ENCODE data around the gene RHBDL3. TPM values are rescaled to one million over a fixed set of nuclear protein-coding genes. Genes with fewer than 3 reads are reported as not detected.

Gene RHBDL3
- polyA plus RNA-seq, 2 of the 4 experiments (the other 2 are of a cell fraction): 2.0 to 6.6 TPM

DNA sequence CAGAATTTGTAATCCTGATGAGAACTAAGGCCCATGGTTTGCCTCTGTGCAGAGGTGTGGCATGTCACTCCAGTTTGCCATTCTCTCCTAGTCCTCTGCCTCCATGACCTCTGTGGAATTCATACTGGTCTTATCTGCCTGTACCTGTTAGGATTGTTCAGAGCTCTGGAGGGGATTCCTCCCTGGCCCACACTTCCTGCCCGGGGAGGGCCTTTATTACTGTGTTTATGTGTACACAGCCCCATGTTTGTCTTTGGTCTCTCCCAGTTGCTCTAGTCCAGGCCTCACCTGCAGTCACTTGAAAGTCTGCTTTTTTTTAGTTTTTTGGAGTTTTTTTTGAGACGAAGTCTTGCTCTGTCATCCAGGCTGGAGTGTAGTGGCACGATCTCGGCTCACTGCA lies 36.4 kb downstream of the RHBDL3 start:
- no peak for TF ChIP-seq TFCP2L1 (CRISPR knock-in tag; IDR thresholded peaks at IDR 0.05)
- TF ChIP-seq, protein P1, sequence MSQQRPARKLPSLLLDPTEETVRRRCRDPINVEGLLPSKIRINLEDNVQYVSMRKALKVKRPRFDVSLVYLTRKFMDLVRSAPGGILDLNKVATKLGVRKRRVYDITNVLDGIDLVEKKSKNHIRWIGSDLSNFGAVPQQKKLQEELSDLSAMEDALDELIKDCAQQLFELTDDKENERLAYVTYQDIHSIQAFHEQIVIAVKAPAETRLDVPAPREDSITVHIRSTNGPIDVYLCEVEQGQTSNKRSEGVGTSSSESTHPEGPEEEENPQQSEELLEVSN (IDR thresholded peaks at IDR 0.05; ENCODE audit: borderline replicate concordance, low read depth): no peak
- no peak for TF ChIP-seq CEBPB (IDR thresholded peaks at IDR 0.05)
- TF ChIP-seq PHF8 (IDR thresholded peaks at IDR 0.05; ENCODE audit: borderline replicate concordance, low read depth): no peak
- TF ChIP-seq EHF (CRISPR knock-in tag; IDR thresholded peaks at IDR 0.05): no peak
- no peak for TF ChIP-seq FOSB (CRISPR knock-in tag; IDR thresholded peaks at IDR 0.05)
- TF ChIP-seq, protein P2, sequence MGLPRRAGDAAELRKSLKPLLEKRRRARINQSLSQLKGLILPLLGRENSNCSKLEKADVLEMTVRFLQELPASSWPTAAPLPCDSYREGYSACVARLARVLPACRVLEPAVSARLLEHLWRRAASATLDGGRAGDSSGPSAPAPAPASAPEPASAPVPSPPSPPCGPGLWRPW (IDR thresholded peaks at IDR 0.05): no peak
- TF ChIP-seq, protein P3, sequence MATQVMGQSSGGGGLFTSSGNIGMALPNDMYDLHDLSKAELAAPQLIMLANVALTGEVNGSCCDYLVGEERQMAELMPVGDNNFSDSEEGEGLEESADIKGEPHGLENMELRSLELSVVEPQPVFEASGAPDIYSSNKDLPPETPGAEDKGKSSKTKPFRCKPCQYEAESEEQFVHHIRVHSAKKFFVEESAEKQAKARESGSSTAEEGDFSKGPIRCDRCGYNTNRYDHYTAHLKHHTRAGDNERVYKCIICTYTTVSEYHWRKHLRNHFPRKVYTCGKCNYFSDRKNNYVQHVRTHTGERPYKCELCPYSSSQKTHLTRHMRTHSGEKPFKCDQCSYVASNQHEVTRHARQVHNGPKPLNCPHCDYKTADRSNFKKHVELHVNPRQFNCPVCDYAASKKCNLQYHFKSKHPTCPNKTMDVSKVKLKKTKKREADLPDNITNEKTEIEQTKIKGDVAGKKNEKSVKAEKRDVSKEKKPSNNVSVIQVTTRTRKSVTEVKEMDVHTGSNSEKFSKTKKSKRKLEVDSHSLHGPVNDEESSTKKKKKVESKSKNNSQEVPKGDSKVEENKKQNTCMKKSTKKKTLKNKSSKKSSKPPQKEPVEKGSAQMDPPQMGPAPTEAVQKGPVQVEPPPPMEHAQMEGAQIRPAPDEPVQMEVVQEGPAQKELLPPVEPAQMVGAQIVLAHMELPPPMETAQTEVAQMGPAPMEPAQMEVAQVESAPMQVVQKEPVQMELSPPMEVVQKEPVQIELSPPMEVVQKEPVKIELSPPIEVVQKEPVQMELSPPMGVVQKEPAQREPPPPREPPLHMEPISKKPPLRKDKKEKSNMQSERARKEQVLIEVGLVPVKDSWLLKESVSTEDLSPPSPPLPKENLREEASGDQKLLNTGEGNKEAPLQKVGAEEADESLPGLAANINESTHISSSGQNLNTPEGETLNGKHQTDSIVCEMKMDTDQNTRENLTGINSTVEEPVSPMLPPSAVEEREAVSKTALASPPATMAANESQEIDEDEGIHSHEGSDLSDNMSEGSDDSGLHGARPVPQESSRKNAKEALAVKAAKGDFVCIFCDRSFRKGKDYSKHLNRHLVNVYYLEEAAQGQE (IDR thresholded peaks at IDR 0.05): no peak
- no peak for TF ChIP-seq FOSL2 (IDR thresholded peaks at IDR 0.05)
- TF ChIP-seq FOSL2 (CRISPR knock-in tag; IDR thresholded peaks at IDR 0.05): no peak
- CTCF ChIA-PET: interaction anchor here (0.6 to 1.5 kb wide), 4 partner anchors 15 to 49 kb away, joined by 3 to 4 read pairs (median 4); no protein-coding TSS in a partner anchor
- Histone ChIP-seq H3K4me2 (no peak overlapping the region), H3K4me3 (no peak overlapping the region), H3K9me3 (no peaks in the 10 kb centered on the region), H3K27ac (no peak overlapping the region), H3K4me1 (no peaks in the 10 kb centered on the region)
- no peak for FAIRE-seq
- ATAC-seq: no peak
- no peak for DNase-seq (ENCODE audit: low read depth in 1 of 2, low spot score in 1 of 2)
- WGBS (ENCODE audit: missing lambda C conversion rate): 86% methylated on average over 4 of the region's 4 CpGs
- POLR2A ChIA-PET: no interaction called here

DNA sequence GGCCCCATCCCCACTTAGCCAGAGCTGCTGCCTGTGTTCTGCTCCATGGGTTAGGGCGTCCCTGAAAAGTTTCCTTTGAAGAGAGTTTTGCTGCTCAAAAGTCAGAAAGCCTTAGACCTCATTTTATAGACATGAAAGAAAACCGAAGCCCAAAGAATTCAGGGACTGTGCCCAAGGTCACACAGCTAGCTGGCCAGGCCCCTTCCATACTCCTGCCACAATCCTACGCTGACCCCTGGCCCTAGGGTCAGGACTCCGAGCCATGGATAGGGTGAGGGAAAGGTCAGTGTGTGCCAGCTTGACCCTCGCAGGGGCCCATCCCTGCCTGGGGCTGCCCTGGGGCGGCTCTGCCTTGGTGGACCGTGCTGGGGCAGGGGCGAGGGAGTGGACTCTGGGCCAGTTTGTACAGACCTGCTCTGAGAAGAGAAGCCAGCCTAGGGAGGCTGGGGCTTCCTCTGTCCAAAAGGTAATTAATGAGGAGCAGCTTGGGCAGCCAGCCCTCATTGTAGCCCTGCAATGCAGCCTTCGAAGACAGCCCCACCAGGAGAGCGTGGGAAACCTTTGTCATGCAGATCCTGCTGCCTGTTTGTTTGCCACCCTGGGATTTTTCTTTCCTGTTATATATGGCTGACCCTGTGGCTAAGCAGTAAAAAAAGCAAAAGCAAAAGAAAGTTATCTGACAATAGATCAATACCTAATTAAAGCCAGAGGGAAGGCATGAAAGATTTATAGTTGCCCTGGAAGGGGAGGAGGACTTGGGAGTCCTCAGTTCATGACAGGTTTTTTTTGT lies 37.4 kb downstream of the RHBDL3 start:
- FAIRE-seq (no peak), ATAC-seq (no peak), DNase-seq (ENCODE audit: low read depth in 1 of 2, low spot score in 1 of 2) (no peak)
- TF ChIP-seq EHMT2 (IDR thresholded peaks at IDR 0.05; ENCODE audit: low read depth): no peak
- TF ChIP-seq GATA3 (IDR thresholded peaks at IDR 0.05; ENCODE audit: borderline replicate concordance): no peak
- no peak for TF ChIP-seq EP300 (IDR thresholded peaks at IDR 0.05)
- TF ChIP-seq NR3C1 (IDR thresholded peaks at IDR 0.05): no peak
- TF ChIP-seq, protein P4, sequence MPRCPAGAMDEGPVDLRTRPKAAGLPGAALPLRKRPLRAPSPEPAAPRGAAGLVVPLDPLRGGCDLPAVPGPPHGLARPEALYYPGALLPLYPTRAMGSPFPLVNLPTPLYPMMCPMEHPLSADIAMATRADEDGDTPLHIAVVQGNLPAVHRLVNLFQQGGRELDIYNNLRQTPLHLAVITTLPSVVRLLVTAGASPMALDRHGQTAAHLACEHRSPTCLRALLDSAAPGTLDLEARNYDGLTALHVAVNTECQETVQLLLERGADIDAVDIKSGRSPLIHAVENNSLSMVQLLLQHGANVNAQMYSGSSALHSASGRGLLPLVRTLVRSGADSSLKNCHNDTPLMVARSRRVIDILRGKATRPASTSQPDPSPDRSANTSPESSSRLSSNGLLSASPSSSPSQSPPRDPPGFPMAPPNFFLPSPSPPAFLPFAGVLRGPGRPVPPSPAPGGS (IDR thresholded peaks at IDR 0.05): no peak
- no peak for TF ChIP-seq HOXA7 (CRISPR knock-in tag; IDR thresholded peaks at IDR 0.05)
- no peak for TF ChIP-seq POLR2AphosphoS2 (conservative IDR thresholded peaks at IDR 0.05; ENCODE audit: low read length)
- no peak overlapping the region for H3K4me2 ChIP-seq
- H3K9me3 ChIP-seq: no peaks in the 10 kb centered on the region
- ChIA-PET CTCF (interaction anchor here (1.1 to 2.1 kb wide), 4 partner anchors 16 to 50 kb away, joined by 4 to 7 read pairs (median 4); no protein-coding TSS in a partner anchor), POLR2A (no interaction called here)
- H3K4me3 ChIP-seq: no peak overlapping the region
- H3K4me1 ChIP-seq: no peaks in the 10 kb centered on the region
- no peak overlapping the region for H3K27ac ChIP-seq
- 83% methylated on average over 9 of the region's 10 CpGs for WGBS (ENCODE audit: missing lambda C conversion rate)

Measured in A549 (cell line).